GM19035 (cell line): Measurements from ENCODE around the gene R3HCC1L.

Experiments used
- ATAC-seq: cut with Tn5 transposase; IDR thresholded peaks from one replicate; pipeline ENCODE4 v1.9.1; 2021; ENCODE audit not compliant: unreplicated experiment

The R3HCC1L gene

GRCh38 chr10:98270786-98271185, 136.3 kb downstream of the R3HCC1L start:
- no peak for ATAC-seq

GRCh38 chr10:98272245-98272644, 137.8 kb downstream of the R3HCC1L start:
- no peak for ATAC-seq

- ATAC-seq = no peak
Observed at GRCh38 chr10:98272656-98273055, 138.2 kb downstream of the R3HCC1L start.

- no peak for ATAC-seq
Observed at GRCh38 chr10:98273057-98273850, 138.8 kb downstream of the R3HCC1L start.

GRCh38 chr10:98274562-98274961, 140.1 kb downstream of the R3HCC1L start:
- no peak for ATAC-seq

GRCh38 chr10:98276311-98276710, 141.9 kb downstream of the R3HCC1L start:
- ATAC-seq = no peak

GRCh38 chr10:98285416-98285815, 151.0 kb downstream of the R3HCC1L start:
- no peak for ATAC-seq

- ATAC-seq = no peak
Observed at GRCh38 chr10:98286419-98286818, 152.0 kb downstream of the R3HCC1L start.

GRCh38 chr10:98287321-98287720, 152.9 kb downstream of the R3HCC1L start:
- no peak for ATAC-seq

GRCh38 chr10:98289802-98290209, 155.3 kb downstream of the R3HCC1L start:
- no peak for ATAC-seq

GRCh38 chr10:98292971-98293370, 158.5 kb downstream of the R3HCC1L start:
- no peak for ATAC-seq

- no peak for ATAC-seq
Observed at GRCh38 chr10:98293550-98294269, 159.3 kb downstream of the R3HCC1L start.

GRCh38 chr10:98294270-98294627, 159.8 kb downstream of the R3HCC1L start:
- no peak for ATAC-seq
